ENCODE results near the gene HIVEP3. TPM values are rescaled to one million over a fixed set of nuclear protein-coding genes. Genes with fewer than 3 reads are reported as not detected.

Gene HIVEP3
- total RNA-seq, 1 donor from 2014 or later, result 21.5 TPM

DNA sequence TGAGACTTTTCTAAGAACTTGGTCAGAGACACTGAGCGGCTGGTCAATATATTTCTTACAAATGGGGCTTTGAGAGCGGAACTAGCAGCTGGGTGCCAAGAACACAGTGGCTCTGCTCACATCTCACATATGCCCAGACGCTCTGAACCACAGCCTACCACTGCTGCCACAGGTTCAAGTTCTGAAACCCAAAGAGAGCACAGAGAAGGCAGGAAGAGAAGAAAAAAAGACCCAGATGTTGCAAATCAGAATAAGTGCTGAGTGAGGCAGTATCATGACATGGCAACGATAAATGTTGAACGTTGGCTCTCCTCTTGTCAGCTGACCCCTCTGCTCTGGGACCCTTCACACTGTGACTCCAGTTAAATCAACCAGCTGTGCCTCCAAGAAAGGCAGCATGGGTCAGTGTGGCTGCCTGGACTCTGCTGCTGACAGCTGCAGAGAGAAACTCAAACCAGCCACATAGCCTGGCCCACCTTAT lies 26.4 kb downstream of the HIVEP3 start:
- DNase-seq, result no peak

DNA sequence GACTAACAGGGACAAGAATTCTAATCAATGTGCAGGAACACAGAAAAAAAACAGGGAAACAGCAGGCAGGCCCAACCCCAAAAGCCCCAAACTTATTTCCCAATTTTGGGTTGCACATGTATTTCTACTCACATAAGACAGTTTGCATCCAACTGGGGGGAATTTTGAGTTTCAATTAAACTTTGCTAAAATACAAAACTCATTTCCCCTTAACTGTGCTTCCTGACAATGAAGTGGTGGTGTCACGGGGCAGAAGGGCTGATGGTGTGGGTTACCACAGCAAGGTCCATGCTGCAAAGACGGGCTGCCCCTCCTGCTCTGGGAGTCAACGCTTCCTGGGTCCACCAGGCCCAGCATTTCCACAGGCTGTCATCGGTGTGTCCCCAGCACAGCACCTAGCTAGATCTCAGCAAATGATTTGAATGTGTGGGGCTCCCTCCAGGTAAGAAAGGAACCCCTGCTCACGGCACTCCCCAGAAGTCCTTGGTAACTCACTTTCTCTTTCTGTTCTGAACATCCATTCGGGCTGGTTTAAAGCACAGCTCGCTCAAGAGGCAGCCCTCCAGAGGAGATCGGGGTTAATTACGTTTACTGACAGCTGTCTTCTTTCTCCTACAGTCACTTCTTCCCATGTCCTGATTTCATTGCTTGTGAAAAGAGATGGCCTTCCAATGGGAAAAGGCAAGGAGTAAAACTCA lies 27.4 kb downstream of the HIVEP3 start:
- no peak for DNase-seq

DNA sequence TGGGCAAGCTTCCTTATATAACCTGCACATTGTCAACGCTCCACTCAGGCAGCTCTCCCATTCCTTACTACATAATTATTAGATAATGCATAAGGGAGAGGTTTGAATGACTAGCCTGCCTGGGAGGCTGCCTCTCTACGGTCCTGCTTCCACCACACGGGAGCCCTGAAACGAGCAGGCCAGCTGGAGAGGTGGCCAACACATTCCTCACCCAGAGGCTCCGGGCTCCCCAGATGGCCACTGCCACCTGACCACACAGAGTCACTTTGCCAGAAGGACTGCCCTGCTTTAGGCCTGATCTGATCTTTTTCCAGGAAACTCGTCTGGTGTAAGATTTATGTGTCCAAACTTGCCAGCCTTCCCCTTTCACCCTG lies 27.9 kb downstream of the HIVEP3 start:
- DNase-seq, result no peak

DNA sequence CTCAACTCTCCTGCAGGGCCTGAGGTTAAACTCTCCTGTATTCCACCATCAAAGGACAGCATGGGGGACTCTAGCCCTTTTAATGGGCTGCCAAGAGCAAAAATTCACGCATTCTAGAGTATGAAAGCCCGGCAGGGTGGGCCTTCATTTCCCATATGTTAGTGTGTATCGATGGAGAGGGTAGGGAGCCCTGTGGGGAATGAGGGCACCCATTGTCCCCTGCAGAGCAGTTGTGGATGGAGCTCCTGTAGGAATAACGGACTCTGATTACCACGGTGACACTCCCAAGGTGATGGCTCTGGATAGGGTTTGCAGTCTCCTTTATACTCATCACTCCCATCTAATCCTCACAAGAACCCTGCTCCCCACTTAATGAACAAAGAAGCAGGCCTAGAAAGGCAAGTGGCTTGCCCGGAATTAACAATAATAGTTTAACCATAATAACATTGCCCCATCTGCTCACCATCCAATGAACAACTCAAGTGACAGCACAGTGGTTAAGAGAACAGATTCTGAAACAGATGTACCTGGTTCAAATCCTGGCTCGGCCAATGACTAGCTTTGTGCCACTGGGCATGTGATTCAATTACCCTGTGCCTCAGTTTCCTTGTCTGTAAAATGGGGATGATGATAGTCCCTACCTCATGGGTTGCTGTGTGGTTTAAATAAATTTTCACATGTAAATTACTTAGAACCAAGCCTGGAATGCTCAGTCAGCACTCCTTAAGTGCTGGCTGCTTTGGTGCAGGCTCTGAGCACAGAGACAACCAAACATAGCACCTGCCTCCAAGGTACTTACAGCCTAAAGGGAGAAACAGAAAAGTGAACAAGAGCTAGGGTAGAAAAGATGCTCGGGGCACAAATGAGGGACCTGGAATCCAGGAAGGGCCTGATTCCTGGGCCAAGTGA lies 29.0 kb downstream of the HIVEP3 start:
- DNase-seq, result no peak

DNA sequence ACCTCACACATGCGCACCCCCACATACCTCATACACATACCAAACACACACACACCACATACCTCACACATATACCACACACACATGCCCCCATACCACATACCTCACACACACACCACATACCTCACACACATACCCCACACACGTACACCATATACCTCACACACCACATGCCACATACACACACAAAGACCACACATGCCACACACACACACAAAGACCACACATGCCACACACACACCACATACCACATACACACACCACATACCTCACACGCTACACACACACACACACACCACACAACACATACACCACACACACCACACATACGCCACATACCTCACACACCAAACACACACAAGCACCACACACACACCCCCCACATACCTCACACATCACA lies 30.0 kb downstream of the HIVEP3 start:
- DNase-seq, result no peak

DNA sequence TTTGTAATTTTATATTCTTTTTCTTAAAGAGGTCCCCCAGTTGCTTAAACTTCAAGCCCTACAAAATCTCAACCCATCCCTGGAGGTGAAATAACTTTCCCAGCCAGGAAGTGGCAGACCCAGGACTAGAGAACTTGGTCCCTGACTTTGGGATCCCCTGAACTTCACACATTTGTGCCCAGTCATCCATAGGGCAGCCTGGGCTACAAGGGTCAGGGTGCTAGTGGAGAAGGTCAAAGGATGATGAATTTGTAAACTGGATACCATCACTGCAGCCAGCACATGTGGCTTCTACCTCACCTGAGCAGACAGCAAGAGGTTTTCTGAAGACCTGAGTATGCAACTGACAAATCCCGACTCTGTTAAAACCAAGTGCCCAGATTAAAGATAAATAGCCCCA lies 31.4 kb downstream of the HIVEP3 start:
- DNase-seq, result no peak

DNA sequence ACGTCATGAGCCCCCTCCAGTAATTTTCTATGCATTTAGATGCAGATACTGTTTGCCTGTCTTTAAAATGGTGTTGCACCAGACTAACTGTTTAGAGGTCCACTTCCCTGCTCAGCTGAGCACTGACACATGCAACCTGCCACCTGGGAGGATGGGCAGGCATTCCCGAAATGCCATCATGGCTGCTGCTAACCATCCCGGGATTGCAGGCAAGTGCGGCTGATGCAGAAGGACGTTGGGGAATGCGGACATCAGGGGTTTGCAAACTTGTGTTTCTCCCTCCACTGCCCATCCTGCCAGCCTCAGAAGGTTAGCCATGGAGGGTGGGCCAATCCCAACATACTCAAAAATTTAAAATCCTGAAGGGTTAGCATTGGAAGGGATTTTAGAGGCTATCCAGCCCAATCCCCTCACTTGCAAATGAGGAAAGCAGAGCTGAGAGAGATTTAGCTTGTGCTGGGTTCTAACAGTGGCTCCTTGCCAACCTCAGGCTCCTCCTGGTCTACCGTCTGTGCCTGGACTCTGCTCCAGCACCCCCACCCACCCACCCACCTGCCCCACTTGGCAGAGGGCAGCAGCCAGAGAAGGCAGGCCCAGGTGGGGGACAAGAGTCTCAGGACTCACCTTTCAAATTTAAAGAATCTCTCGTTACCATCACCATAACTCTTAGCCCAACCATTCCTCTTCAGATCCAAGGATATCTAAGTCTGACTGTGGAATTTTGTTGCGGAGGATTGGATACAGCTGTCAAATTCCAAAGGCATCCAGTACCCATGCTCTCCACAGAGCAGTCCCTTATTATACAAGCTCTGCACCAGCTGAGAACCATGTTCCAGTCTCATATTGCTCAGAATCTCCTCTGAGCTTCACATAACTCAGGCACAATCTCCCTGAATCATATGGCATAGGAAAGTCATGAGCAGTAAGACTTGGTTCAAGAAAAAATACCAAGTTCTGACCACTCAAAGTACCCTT lies 34.2 kb downstream of the HIVEP3 start:
- no peak for DNase-seq

DNA sequence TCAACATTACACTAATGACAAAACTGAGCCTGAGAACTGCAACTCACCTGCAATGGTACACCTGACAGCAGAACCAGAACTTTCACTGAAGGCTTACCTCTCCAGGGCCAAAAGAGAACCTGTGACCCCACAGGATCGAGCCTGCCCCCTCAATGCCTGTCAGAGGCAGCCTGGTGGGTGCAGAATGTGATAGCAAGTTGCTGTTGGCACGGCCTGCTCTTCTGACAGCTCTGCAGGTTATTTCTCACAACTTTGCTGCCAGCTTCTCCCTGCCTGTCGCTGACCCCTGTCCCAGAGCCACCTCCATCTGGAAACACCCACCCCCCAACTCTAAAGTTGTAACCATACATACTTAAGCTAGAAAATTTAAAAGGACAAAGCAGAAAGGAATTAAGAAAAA lies 35.2 kb downstream of the HIVEP3 start:
- DNase-seq, result no peak

DNA sequence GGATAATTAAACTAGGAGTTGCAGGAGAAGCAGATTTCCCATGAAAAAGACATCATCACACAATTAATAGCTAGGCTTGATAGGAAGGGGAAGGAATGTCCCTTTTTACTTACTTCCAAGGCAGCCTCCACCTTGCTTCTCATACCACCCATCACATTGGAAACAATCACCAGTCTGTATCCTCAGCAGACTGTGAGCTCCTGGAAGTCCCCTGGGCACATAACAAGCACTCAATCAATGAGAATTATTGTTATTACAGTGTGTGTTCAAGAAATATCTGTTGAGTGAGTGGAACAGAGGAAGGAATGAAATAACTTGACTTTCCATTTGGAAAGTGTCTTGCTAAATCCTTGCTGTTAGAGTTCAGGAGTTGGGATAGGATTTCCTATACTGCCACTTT lies 36.2 kb downstream of the HIVEP3 start:
- no peak for DNase-seq

DNA sequence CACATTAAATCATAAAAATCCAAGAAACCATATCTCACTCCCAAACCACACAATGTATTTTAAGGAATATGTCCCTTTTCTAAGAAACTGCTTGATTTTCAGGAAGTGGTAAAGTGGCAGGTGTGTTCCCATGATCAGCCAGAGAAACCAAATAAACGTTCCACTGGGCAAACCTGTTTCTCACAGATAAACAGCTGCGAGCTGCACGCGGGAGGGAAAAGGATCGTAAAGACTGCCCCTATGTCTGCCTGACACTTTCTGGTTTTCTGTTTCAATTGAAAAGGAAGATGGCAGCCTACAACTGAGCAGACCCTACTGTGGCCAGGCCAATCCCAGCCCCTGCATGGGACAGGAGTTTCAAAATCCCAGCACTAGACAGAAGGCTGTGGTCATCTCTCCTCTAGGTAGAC lies 36.6 kb downstream of the HIVEP3 start:
- no peak for DNase-seq

DNA sequence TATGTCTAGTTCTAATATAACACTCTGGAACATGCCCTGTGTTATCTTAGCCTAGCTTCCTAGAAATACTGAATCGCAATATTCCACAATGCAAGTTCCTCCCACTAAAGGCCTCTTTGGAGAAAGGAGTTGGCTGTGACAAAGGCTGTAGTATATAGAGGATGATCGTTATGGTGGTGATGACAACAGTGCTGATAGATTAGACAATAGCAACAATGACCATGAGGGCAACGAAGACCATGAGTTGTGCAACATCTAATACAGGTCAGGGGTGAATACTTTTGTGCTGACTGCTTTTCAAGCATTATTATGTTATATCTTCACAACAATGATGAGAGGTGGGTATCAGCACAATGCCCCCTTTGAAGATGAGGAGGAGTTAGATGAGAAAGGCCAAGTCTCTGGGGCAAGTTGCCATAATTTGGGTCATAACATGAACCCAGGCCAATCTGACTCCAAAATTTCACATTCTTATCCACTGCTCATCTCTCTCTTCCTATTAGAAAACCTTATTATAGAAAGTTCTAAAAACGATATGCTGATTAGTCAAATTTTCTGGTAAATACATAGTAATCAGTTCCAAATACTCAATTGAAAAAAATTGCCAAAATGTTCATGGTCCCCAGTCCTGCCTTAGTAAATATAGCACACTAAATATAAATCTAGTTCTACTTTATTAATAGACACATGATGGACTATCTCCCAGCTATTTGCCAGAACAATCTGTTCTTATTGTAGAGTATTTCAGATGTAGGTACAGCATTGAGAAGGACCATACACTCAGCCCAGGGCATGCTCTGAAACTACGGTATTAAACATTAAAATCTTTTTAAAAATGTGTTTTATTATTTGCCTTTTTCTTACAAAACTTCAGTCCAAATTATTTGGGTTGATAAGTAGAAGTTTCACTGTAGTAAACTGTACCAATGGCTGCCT lies 37.5 kb downstream of the HIVEP3 start:
- DNase-seq, result no peak

DNA sequence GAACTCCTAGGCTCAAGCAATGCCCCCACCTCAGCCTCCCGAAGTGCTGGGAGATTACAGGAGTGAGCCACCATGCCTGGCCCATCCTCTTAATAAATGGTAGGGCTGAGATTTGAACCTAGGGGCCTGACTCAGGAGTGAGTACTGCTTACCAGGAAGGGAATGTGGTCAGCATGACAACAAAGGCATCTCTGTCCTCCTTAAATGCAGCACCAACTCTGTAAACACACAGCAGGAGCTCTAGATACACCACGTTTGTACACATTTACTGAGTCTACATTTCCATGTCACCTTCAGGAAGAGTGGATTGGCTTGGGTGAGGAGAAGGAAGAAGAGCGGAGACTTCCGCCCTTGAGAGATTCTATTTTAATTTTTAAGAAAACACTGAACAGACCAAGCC lies 38.5 kb downstream of the HIVEP3 start:
- no peak for DNase-seq

DNA sequence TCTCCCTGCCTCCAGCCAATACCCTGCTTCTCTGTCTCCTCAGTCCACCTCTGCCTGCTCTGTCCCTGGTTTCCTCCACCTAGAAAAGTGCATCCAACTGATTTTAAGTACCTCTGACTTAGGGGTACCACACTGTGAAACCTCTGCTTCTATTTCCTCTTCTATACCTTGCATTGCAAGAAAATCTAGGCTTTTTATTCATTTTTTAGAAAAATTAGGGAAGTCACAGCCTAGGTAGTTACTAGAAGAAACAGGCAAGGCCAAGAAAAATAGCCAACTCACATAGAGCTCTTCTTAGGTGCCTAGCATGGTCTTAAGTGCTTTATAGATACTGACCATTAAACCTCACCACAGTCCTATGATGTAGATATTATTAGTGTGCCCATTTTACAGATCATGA lies 39.1 kb downstream of the HIVEP3 start:
- DNase-seq, result no peak

DNA sequence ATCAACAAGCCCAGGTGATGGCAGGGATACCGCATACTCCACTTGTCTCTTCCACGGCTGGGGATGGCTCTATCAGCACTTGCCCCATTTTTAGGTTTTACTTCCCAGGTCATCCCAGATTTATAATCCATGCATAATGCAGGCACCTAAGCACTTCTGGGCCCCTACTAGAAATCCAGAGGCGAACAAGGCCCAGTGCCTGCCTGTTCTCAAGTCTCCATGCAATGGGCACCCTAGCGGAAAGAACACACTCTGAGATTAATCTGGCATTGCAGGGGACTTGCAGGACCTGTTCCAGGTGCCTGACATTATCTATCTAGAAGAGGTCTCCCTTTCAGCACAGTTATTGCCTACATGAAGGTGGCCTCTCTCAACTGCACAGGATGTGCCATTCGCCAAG lies 39.8 kb downstream of the HIVEP3 start:
- DNase-seq, result no peak

DNA sequence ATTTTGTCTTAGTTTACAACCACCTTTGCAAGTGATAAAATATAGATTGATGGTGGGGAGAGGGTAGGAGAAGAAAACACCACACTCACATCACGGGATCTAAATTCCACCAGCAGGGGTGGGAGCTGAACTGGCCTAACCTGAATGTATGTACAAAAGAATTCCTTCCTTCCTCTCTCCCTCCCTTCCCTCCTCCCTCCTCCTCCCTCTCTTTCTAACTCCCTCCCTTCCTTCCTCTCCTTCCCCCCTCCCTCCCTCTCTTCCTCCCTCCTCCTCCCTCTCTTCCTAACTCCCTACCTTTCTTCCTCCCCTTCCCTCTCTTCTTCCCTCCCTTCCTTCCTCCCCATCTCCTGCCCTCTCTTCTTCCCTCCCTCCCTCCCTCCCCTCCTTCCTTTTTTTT lies 40.2 kb downstream of the HIVEP3 start:
- no peak for DNase-seq

DNA sequence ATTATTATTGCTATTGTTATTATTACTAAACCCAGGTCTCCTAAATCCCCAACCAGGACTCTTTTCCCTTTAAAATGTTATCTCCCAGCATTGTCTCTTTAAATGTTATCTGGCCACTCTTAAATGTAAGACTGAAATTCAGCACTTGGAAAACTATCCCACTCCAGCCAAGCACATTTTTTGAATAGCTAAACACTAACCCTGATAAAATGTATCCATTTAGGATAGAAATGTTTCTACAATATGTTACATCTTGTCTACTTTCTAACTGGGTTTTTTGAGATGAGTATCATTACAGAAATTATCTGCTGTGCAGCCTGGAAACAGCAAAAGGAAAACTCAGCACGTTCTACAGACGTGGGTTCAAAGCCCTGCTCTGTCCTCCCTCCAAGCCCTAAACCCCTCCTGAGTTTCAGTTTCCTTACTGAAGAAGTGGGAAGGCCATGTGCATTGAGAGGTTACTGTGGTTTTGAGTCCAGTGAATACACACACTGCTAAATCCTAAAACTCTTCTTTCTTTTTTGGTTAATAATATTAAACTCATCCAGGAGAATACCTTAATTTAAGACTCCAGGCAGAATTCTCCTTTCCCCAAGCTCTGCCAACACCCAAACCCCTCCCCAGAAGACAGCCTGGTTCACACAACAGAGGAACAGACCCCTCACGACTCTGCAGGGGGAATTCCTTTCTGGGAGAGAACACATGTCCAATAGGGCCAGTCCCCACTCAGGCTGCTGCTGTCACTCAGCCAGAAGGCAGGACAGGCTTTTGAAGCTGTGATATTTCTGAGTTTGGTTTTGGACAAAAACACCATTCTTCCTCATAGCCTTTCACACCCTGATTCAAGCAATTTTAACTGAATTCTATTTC lies 41.9 kb downstream of the HIVEP3 start:
- no peak for DNase-seq

DNA sequence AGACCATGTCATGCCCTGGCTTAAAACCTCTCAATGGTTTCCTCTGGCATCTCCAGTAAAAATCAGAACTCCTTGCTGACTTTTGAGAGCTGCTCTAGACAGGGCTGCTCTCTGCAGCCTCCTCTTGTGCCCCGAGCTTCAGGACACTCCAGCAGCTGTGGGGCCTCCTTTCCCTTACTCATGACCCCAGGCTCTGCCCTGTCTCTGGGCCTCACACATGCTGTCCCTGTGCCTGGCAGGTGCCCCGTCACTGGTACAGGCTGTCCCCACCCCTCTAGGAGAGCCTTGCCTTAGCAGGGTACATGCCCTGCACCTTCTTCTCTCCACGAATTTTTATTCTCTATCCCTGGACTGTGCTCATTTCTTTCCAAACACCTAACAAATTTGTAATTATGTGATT lies 43.2 kb downstream of the HIVEP3 start:
- no peak for DNase-seq

DNA sequence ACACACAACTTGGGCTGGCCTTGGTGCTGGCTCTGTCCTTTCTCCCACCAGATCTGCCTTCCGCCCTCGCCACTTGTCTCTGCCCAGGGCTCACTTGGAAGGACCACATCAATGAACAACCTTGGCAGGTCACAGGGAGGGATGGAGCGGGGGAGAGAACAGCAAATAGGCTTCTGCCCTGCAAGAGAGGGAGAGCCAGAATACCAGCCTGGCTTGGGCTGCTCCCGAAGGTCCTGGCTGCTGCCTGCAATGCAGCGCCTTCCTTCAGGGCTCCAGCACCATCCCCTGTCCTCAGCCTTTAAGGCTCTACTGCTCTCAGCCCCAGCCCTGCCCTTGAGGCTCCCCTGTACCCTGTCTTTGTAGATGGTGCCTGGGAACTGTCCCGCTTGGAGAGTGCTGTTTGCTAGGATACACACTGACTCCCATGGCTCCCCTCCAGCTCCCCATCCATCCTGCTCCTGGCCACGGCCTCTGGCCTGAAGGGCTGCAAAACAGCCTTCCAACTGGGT lies 43.8 kb downstream of the HIVEP3 start:
- DNase-seq, result no peak

DNA sequence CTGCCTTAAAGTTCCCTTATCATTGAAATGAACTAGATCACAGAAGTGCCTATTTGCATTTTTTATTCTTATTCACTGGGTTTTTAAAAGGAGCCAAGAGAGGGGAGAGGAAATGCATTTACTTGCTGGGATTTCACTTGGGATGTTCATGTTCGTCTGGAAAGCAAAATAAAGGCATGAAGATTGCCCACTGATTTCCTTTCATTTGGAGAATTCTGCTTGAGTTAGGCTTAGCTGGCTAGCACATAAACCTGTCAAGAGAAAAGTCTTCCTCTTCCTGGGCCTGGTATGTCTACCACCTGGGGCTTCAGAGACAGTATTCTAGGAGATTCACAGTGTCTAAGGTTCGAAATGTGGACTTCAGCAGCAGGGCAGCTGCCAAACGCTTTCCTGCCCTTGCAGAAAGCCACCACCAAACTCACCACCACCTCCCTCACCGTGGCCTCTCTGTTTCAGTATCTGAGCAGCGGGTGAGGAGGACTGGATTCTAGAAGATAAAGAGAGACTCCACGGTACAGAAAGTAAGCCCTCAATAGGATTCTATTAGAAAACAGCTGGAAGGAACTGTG lies 44.5 kb downstream of the HIVEP3 start:
- DNase-seq, result no peak

DNA sequence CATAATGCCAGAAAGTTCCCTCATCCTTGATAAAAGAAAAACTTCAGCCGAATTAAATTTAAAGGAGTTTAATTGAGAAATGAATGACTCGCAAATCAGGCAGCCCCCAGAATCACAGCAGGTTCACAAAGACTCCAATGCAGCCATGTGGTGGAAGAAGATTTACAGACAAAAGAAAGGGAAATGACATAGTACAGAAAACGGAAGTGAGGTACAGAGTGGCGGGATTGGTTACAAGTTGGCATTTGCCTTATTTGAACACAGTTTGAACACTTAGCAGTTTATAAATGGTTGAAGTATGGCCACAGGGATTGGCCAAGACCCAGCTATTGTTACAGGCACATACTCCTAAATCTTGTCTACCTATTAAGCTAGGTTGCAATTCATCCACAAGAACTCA lies 46.6 kb downstream of the HIVEP3 start:
- DNase-seq, result no peak

Measured in occipital lobe (tissue), 2 donors.